DND-41 (cell line): ENCODE results near the gene BTBD10.

Experiments
- ATAC-seq: fragments of 200-7000 bp; cut with Tn5 transposase; 3 replicates; pipeline ENCODE4 v1.9.1; 2021; ENCODE audit warnings: low read depth; ENCODE audit not compliant: insufficient read depth
- DNase-seq: peaks from one replicate; pipeline ENCODE4 v3.0.0-alpha.2; 2020
- H2AFZ ChIP-seq: 2 replicates; pipeline ENCODE4 v1.6.0; 2012; ENCODE audit warnings: low read depth, low read length
- H3K27ac ChIP-seq: 2 replicates; pipeline ENCODE4 v1.5.1; 2012; ENCODE audit warnings: low read length, inconsistent platforms
- H3K27me3 ChIP-seq: fragments of 200-600 bp; sonication (generic); 2 replicates; pipeline ENCODE4 v1.6.0; 2012; ENCODE audit warnings: low read length, mild to moderate bottlenecking, inconsistent platforms; ENCODE audit not compliant: insufficient read depth, poor library complexity
- H3K36me3 ChIP-seq: 2 replicates; pipeline ENCODE4 v1.5.1; 2012; ENCODE audit warnings: low read length, inconsistent platforms; ENCODE audit not compliant: insufficient read depth
- H3K4me1 ChIP-seq: 2 replicates; pipeline ENCODE4 v1.5.1; 2012; ENCODE audit warnings: mild to moderate bottlenecking, low read length; ENCODE audit not compliant: insufficient read depth
- H3K4me2 ChIP-seq: 2 replicates; pipeline ENCODE4 v1.6.0; 2012; ENCODE audit warnings: mild to moderate bottlenecking, moderate library complexity, low read length, inconsistent platforms; ENCODE audit not compliant: insufficient read depth
- H3K4me3 ChIP-seq, 2 experiments: fragments of 200-600 bp in 1 of 2; shearing (Covaris generic) in 1 of 2; 2 replicates each; pipeline ENCODE4 v1.5.1; 2012 to 2016; ENCODE audit warnings: inconsistent platforms in 2 of 2, low read length in 2 of 2, mild to moderate bottlenecking in 2 of 2, low read depth in 1 of 2, moderate library complexity in 1 of 2
- H3K79me2 ChIP-seq: 2 replicates; pipeline ENCODE4 v1.6.0; 2012; ENCODE audit warnings: low read length, inconsistent platforms; ENCODE audit not compliant: insufficient read depth
- H3K9ac ChIP-seq: 2 replicates; pipeline ENCODE4 v1.6.0; 2012; ENCODE audit warnings: low read depth, mild to moderate bottlenecking, inconsistent platforms, low read length, moderate library complexity
- H3K9me3 ChIP-seq: 2 replicates; pipeline ENCODE4 v1.5.1; 2012; ENCODE audit warnings: low read length, moderate library complexity, mild to moderate bottlenecking, inconsistent platforms; ENCODE audit not compliant: insufficient read depth, severe bottlenecking
- H4K20me1 ChIP-seq: 2 replicates; pipeline ENCODE4 v1.6.0; 2012; ENCODE audit warnings: low read length; ENCODE audit not compliant: insufficient read depth
- EZH2 ChIP-seq: IDR thresholded peaks from 3 replicates; pipeline ENCODE4 v1.6.1; 2012; ENCODE audit warnings: borderline replicate concordance, low read depth, mild to moderate bottlenecking, moderate library complexity, low read length, inconsistent platforms; ENCODE audit not compliant: severe bottlenecking
- TF ChIP-seq, protein P1 (sequence below): IDR thresholded peaks from 2 replicates; pipeline ENCODE4 v1.5.1; 2012; ENCODE audit warnings: borderline replicate concordance, low read length, moderate library complexity, mild to moderate bottlenecking; ENCODE audit not compliant: poor library complexity, severe bottlenecking; ENCODE audit errors: extremely low read depth

The BTBD10 gene

GRCh38 chr11:13448876-13449275 lies 14.1 kb downstream of the BTBD10 start:
- H3K9me3 ChIP-seq: no peaks in the 10 kb centered on the region
- DNase-seq (no peak), ATAC-seq (no peak)
- TF ChIP-seq EZH2: no peak
- TF ChIP-seq, protein P1, sequence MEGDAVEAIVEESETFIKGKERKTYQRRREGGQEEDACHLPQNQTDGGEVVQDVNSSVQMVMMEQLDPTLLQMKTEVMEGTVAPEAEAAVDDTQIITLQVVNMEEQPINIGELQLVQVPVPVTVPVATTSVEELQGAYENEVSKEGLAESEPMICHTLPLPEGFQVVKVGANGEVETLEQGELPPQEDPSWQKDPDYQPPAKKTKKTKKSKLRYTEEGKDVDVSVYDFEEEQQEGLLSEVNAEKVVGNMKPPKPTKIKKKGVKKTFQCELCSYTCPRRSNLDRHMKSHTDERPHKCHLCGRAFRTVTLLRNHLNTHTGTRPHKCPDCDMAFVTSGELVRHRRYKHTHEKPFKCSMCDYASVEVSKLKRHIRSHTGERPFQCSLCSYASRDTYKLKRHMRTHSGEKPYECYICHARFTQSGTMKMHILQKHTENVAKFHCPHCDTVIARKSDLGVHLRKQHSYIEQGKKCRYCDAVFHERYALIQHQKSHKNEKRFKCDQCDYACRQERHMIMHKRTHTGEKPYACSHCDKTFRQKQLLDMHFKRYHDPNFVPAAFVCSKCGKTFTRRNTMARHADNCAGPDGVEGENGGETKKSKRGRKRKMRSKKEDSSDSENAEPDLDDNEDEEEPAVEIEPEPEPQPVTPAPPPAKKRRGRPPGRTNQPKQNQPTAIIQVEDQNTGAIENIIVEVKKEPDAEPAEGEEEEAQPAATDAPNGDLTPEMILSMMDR: no peak
- H3K4me3 ChIP-seq: no peak overlapping the region
- H2AFZ ChIP-seq: no peak overlapping the region
- H3K36me3 ChIP-seq: no peaks in the 10 kb centered on the region
- H3K79me2 ChIP-seq: peaks cover 77% of the 10 kb centered on the region
- no peak overlapping the region for H3K9ac ChIP-seq
- no peaks in the 10 kb centered on the region for H3K27me3 ChIP-seq
- no peak overlapping the region for H3K4me2 ChIP-seq
- H3K27ac ChIP-seq: no peak overlapping the region
- H4K20me1 ChIP-seq: peaks cover 14% of the 10 kb centered on the region
- peaks cover 3% of the 10 kb centered on the region; the same call in 1 of the 2 replicates for H3K4me1 ChIP-seq

DNA sequence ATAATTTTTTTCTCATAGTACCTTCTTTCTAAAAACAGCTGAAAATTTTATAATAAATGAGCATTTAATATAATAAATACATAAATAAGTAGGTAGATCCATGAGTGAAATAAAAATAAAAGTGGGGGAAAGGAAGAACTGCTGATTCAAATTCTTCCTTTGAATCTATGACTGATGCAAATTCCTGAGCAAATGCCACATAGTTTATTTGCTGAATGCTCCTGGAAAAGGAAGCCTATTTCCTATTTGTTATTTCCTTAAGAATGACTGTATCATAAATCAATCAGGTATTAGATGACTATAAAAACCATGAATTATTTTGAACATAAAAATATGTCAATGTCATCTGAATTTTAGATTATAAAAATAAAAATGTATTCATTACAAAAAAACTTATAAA lies 16.6 kb downstream of the BTBD10 start:
- no peak overlapping the region for H3K4me2 ChIP-seq
- H3K27ac ChIP-seq: no peak overlapping the region
- H3K4me1 ChIP-seq: peaks cover 3% of the 10 kb centered on the region; the same call in 1 of the 2 replicates
- no peak overlapping the region for H3K4me3 ChIP-seq
- H3K9ac ChIP-seq: no peak overlapping the region
- TF ChIP-seq EZH2: no peak
- TF ChIP-seq, protein P1: no peak
- no peak for ATAC-seq
- no peaks in the 10 kb centered on the region for H3K36me3 ChIP-seq
- peaks cover 14% of the 10 kb centered on the region for H4K20me1 ChIP-seq
- H3K27me3 ChIP-seq: no peaks in the 10 kb centered on the region
- H3K9me3 ChIP-seq: no peaks in the 10 kb centered on the region
- no peak for DNase-seq
- peaks cover 60% of the 10 kb centered on the region for H3K79me2 ChIP-seq
- no peak overlapping the region for H2AFZ ChIP-seq

GRCh38 chr11:13445588-13445987 lies 17.4 kb downstream of the BTBD10 start:
- Histone ChIP-seq H3K4me3 (no peak overlapping the region), H3K79me2 (peaks cover 52% of the 10 kb centered on the region), H2AFZ (no peak overlapping the region), H3K9ac (no peak overlapping the region), H3K4me1 (peaks cover 3% of the 10 kb centered on the region; the same call in 1 of the 2 replicates), H3K36me3 (no peaks in the 10 kb centered on the region), H3K9me3 (no peaks in the 10 kb centered on the region), H3K27me3 (no peaks in the 10 kb centered on the region), H4K20me1 (peaks cover 8% of the 10 kb centered on the region), H3K27ac (no peak overlapping the region), H3K4me2 (no peak overlapping the region)
- no peak for ATAC-seq
- TF ChIP-seq, protein P1: no peak
- TF ChIP-seq EZH2: no peak
- DNase-seq: no peak
